Neuronal stem cell (in vitro differentiated cells): ENCODE results near the gene MEG3. TPM values are rescaled to one million over a fixed set of nuclear protein-coding genes. Genes with fewer than 3 reads are reported as not detected.

Experiments
- DNase-seq: peaks from one replicate; pipeline ENCODE4 v3.0.0-alpha.2; 2013; ENCODE audit warnings: low spot score
- H2AFZ ChIP-seq: one replicate; pipeline ENCODE4 v1.6.1; 2013; ENCODE audit warnings: mild to moderate bottlenecking, low read length, inconsistent platforms
- H2AK5ac ChIP-seq: 2 replicates; pipeline ENCODE4 v1.6.1; 2013; ENCODE audit warnings: low read depth, mild to moderate bottlenecking, inconsistent platforms, low read length, moderate library complexity, mixed read lengths
- H2BK120ac ChIP-seq: 2 replicates; pipeline ENCODE4 v1.6.1; 2013; ENCODE audit warnings: low read depth, mild to moderate bottlenecking, inconsistent platforms, low read length, moderate library complexity, mixed read lengths
- H2BK12ac ChIP-seq: one replicate; pipeline ENCODE4 v1.6.1; 2013; ENCODE audit warnings: low read length, inconsistent platforms
- H2BK15ac ChIP-seq: 2 replicates; pipeline ENCODE4 v1.6.1; 2013; ENCODE audit warnings: mild to moderate bottlenecking, low read length, inconsistent platforms, mixed read lengths
- H2BK5ac ChIP-seq: one replicate; pipeline ENCODE4 v1.6.1; 2013; ENCODE audit warnings: inconsistent platforms, mild to moderate bottlenecking, low read length, moderate library complexity
- H3K14ac ChIP-seq: one replicate; pipeline ENCODE4 v1.6.1; 2013; ENCODE audit warnings: low read length, inconsistent platforms
- H3K18ac ChIP-seq: 2 replicates; pipeline ENCODE4 v1.6.1; 2013; ENCODE audit warnings: low read length, inconsistent platforms
- H3K23ac ChIP-seq: 2 replicates; pipeline ENCODE4 v1.6.1; 2013; ENCODE audit warnings: low read depth, mild to moderate bottlenecking, mixed read lengths, low read length, inconsistent platforms; ENCODE audit not compliant: poor library complexity
- H3K27ac ChIP-seq: replicated peaks from 3 replicates; pipeline ENCODE4 v1.5.1; 2013; ENCODE audit warnings: low read length, inconsistent platforms
- H3K27me3 ChIP-seq, 3 experiments: 2 replicates each; pipeline ENCODE4 v1.6.1; 2013; ENCODE audit warnings: low read length in 3 of 3, mild to moderate bottlenecking in 2 of 3, inconsistent platforms in 1 of 3, low read depth in 1 of 3, mixed read lengths in 1 of 3, moderate library complexity in 1 of 3; ENCODE audit not compliant: control insufficient read depth in 3 of 3, insufficient read depth in 3 of 3
- H3K36me3 ChIP-seq, 2 donors: replicated peaks in 1 of 2; 2 replicates each; pipeline ENCODE4 v1.6.1; 2013; ENCODE audit warnings: low read length in 2 of 2; ENCODE audit not compliant: control insufficient read depth in 2 of 2, insufficient read depth in 2 of 2
- H3K4ac ChIP-seq: 2 replicates; pipeline ENCODE4 v1.6.1; 2013; ENCODE audit warnings: inconsistent platforms, mild to moderate bottlenecking, low read length, moderate library complexity
- H3K4me1 ChIP-seq, 2 donors: 1 replicate in 1 of 2; 2 replicates in 1 of 2; pipeline ENCODE4 v1.6.1; 2013; ENCODE audit warnings: low read length in 2 of 2, low read depth in 1 of 2; ENCODE audit not compliant: control insufficient read depth in 2 of 2, insufficient read depth in 1 of 2
- H3K4me2 ChIP-seq: one replicate; pipeline ENCODE4 v1.6.1; 2013; ENCODE audit warnings: mild to moderate bottlenecking, low read length, inconsistent platforms; ENCODE audit not compliant: insufficient read depth, poor library complexity, severe bottlenecking
- H3K4me3 ChIP-seq, 2 donors: 2 replicates each; pipeline ENCODE4 v1.5.1; 2013; ENCODE audit warnings: low read length in 2 of 2, mild to moderate bottlenecking in 2 of 2, inconsistent platforms in 1 of 2, moderate library complexity in 1 of 2
- H3K79me1 ChIP-seq: one replicate; pipeline ENCODE4 v1.6.1; 2013; ENCODE audit warnings: low read depth, mild to moderate bottlenecking, inconsistent platforms, low read length, moderate library complexity
- H3K9ac ChIP-seq: one replicate; pipeline ENCODE4 v1.6.1; 2013; ENCODE audit warnings: mild to moderate bottlenecking, low read depth, low read length, inconsistent platforms; ENCODE audit not compliant: poor library complexity
- H3K9me3 ChIP-seq, 2 donors: replicated peaks in 1 of 2; 2 replicates each; pipeline versions ENCODE3 to v1.6.1; 2013; ENCODE audit warnings: low read length in 2 of 2, mild to moderate bottlenecking in 2 of 2, inconsistent platforms in 1 of 2, low read depth in 1 of 2, mixed read lengths in 1 of 2, moderate library complexity in 1 of 2; ENCODE audit not compliant: control insufficient read depth in 2 of 2, insufficient read depth in 1 of 2
- H4K8ac ChIP-seq: one replicate; pipeline ENCODE4 v1.6.1; 2013; ENCODE audit warnings: low read depth, mild to moderate bottlenecking, inconsistent platforms, low read length, moderate library complexity
- H4K91ac ChIP-seq: one replicate; pipeline ENCODE4 v1.6.1; 2013; ENCODE audit warnings: low read length, low read depth, mild to moderate bottlenecking, inconsistent platforms; ENCODE audit not compliant: poor library complexity
- WGBS, 2 donors: extraction: QIAGEN DNeasy Blood & Tissue Kit; methylation state at CpG; one replicate each; pipeline ENCODE4 v1.1.7; 2013; ENCODE audit warnings: missing lambda C conversion rate in 2 of 2, mixed read lengths in 1 of 2; ENCODE audit not compliant: insufficient read length in 2 of 2, insufficient replicate concordance in 1 of 2; ENCODE audit errors: extremely low coverage in 2 of 2; 5-methylcytosine and 5-hydroxymethylcytosine counted together
- polyA plus RNA-seq, 2 experiments: library from polyadenylated mRNA; stranded (reverse); fragments of 200-250 nt; gene quantifications; one replicate each; pipeline ENCODE4 v1.2.3, GENCODE V29; 2013

Gene MEG3
- polyA plus RNA-seq (2013, experiment 1 of 2), result 61.0 TPM
- polyA plus RNA-seq (2013, experiment 2 of 2), result 58.1 TPM

DNA sequence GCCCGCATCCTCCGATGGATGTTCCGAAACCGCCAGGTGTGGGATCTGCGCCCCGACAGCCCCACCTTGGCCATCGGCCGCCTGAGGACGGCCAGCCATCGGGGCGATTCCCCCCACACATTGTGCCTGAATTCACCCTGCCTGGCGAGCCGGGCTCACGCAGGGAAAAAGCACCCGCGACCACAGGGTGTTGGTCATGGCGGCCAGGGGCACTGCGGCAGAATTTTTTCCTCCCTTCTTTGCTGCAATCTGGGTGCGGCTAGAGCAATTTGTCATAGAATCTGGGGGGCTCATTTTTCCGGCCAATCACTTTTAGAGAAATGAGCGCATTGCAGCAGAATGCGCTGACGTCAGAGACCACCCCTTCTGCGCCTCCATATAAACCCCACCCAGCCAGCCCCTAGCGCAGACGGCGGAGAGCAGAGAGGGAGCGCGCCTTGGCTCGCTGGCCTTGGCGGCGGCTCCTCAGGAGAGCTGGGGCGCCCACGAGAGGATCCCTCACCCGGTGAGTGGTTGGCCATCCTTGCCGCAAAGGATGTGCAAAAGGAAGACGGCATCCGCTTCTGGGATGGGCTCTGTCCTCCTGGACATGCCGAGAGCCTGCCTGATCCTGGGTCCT lies at the start of gene MEG3:
Gene MEG3, plus strand, starts transcription at position 406 of the 619 bp plus-strand sequence.
- H2AK5ac ChIP-seq, result peak within 1 kb of the TSS; percentile 99
- peak within 1 kb of the TSS in 1 of 2 donors; percentile 61 for H3K4me3 ChIP-seq
- no peak within 1 kb of the TSS for H3K14ac ChIP-seq
- H3K27me3 ChIP-seq, result no peaks in the 10 kb centered on the region
- DNase-seq, result no peak
- H3K27ac ChIP-seq, result peak within 1 kb of the TSS; percentile 8
- H2BK15ac ChIP-seq, result peak within 1 kb of the TSS; percentile 96
- H2BK12ac ChIP-seq, result peak within 1 kb of the TSS; percentile 98
- peak within 1 kb of the TSS; percentile 85 for H3K4ac ChIP-seq
- H3K9ac ChIP-seq, result peak within 1 kb of the TSS; percentile 61
- H3K18ac ChIP-seq, result peak within 1 kb of the TSS; percentile 93
- H2AFZ ChIP-seq, result no peak within 1 kb of the TSS
- H3K23ac ChIP-seq, result peak within 1 kb of the TSS; percentile 44
- H2BK5ac ChIP-seq, result peak within 1 kb of the TSS; percentile 99
- H3K9me3 ChIP-seq, result peaks cover 16 to 22% of the 10 kb centered on the region in 2 donors
- H4K8ac ChIP-seq, result no peak within 1 kb of the TSS
- no peaks in the 10 kb centered on the region for H3K79me1 ChIP-seq
- no peak within 1 kb of the TSS for H3K4me2 ChIP-seq
- H3K36me3 ChIP-seq, result no peaks in the 10 kb centered on the region
- peak within 1 kb of the TSS; percentile 67 for H2BK120ac ChIP-seq
- no CpG with 5 or more reads among the region's 39 CpGs for WGBS, 2 donors
- peak within 1 kb of the TSS; percentile 68 for H4K91ac ChIP-seq
- peaks cover 17 to 24% of the 10 kb centered on the region in 2 donors for H3K4me1 ChIP-seq

DNA sequence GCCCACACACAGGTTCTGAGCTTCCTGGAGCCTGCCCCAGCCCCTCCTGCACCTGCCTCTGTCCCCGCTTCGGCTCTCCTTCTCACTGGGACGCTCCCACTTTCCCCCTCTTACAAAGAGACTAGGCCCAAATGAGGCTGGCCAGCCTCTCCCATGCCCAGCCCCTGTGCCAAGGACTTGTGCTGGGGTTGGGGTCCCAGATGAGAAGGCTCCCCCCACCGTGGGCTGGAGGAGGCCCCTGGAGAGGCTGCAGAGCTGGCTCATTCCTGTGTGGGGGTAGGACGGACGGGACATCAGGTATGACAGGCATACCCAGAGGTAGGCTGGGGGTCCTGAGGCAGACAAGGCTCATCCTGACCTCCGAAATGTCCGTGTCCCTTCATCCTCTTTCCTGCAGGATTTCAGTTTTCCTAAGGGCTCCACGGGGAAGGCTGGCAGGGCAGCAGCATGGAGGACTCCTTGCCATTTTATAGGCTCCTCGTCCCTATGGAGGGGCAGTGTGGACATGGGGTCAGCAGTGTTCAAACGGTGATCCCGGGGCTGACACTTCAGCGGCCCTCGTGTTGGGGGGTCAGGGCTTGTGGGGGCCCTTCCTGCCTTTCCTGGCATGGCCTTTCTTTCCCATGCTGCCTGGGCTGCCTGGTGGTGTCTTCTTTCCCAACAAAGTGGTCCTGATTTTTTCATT lies 49.1 kb upstream of the MEG3 start:
- Histone ChIP-seq H2AFZ (peak overlapping the region; percentile 64), H3K27me3 (no peaks in the 10 kb centered on the region), H3K23ac (no peak overlapping the region), H2BK12ac (peak overlapping the region; percentile 98), H3K14ac (no peak overlapping the region), H2BK120ac (peak overlapping the region; percentile 93), H3K4me3 (no peak overlapping the region), H3K18ac (peak overlapping the region; percentile 88), H3K4me2 (no peak overlapping the region), H2BK15ac (peak overlapping the region; percentile 93), H4K91ac (no peak overlapping the region), H3K79me1 (no peaks in the 10 kb centered on the region), H3K36me3 (no peaks in the 10 kb centered on the region), H3K27ac (no peak overlapping the region), H3K4me1 (peaks cover 2 to 9% of the 10 kb centered on the region in 2 donors), H4K8ac (peak overlapping the region; percentile 24), H3K4ac (no peak overlapping the region), H3K9ac (no peak overlapping the region), H3K9me3 (no peaks in the 10 kb centered on the region), H2BK5ac (peak overlapping the region; percentile 62), H2AK5ac (peak overlapping the region; percentile 98)
- WGBS, 2 donors, result no CpG with 5 or more reads among the region's 14 CpGs
- no peak for DNase-seq

DNA sequence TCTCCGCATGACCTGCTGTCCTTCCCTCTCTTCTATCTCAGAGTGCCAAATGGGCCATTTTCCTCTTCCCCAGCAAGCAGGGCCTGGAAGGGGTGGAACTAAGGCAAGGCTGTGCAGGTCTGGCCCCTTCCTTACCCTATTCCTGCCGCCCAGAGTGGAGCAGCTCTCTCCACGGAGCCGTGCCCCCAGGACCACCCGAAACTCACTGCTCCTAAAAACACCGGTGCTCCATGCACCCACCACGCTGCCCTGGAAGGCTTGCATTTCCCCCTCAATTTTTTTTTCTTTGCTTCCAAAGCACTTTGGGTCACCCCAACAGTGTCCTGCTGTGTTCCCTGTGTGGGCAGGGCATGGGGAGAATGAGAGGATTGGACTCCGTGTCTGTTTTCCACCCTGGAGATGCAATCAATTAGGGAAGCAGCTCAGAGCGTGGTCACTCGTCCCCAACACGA lies 48.5 kb upstream of the MEG3 start:
- no peak overlapping the region for H3K27ac ChIP-seq
- WGBS, 2 donors, result no CpG with 5 or more reads among the region's 11 CpGs
- peak overlapping the region; percentile 78 for H2BK12ac ChIP-seq
- H3K27me3 ChIP-seq, result no peaks in the 10 kb centered on the region
- no peak overlapping the region for H2BK120ac ChIP-seq
- no peak overlapping the region for H2AFZ ChIP-seq
- no peak for DNase-seq
- H3K36me3 ChIP-seq, result no peaks in the 10 kb centered on the region
- no peak overlapping the region for H3K9ac ChIP-seq
- H3K9me3 ChIP-seq, result no peaks in the 10 kb centered on the region
- no peak overlapping the region for H3K4me2 ChIP-seq
- peaks cover 3 to 9% of the 10 kb centered on the region in 2 donors for H3K4me1 ChIP-seq
- peak overlapping the region; percentile 69 for H3K18ac ChIP-seq
- H3K79me1 ChIP-seq, result no peaks in the 10 kb centered on the region
- no peak overlapping the region for H3K14ac ChIP-seq
- H3K23ac ChIP-seq, result no peak overlapping the region
- H2AK5ac ChIP-seq, result peak overlapping the region; percentile 98
- no peak overlapping the region for H3K4me3 ChIP-seq
- no peak overlapping the region for H3K4ac ChIP-seq
- H4K91ac ChIP-seq, result no peak overlapping the region
- no peak overlapping the region for H2BK15ac ChIP-seq
- no peak overlapping the region for H4K8ac ChIP-seq
- peak overlapping the region; percentile 60 for H2BK5ac ChIP-seq

DNA sequence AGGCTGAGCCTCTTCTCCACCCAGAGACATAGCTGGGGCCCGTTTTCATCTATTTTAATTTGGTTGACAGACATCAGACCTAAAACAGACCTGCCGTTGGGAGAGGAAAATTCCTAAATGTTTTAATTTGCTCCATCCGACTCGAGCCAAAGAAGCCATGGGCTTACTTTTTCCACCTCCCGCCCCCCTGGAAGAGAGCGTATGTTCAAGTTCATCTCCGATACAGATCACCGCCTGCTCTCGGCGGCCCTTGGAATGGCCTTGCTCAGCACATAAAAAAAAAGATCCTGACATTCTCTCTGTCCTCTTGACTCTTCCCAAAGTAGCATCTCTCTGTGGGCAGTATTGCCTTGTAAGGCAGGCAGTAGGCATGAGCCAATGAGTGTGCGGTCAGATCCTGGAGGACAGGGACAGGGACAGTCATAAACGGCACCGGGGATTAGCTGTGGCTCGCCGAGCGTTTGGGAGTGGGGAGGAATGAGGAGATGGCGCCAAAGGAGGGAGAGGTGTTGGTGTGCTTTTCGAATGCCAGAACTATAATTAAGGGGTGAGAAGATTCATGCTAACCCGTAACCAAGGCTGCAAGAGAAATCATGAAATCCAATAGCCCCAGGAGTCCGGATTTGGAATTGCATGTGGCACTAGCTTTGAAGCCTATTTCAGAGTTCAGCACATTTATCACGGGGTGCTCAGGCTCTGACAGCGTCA lies 47.9 kb upstream of the MEG3 start:
- DNase-seq, result no peak
- Histone ChIP-seq H2BK5ac (peak overlapping the region; percentile 58), H4K8ac (no peak overlapping the region), H3K36me3 (no peaks in the 10 kb centered on the region), H3K4me2 (no peak overlapping the region), H3K23ac (no peak overlapping the region), H3K4me1 (peaks cover 5 to 9% of the 10 kb centered on the region in 2 donors), H2AFZ (no peak overlapping the region), H2AK5ac (peak overlapping the region; percentile 97), H3K4ac (no peak overlapping the region), H3K18ac (peak overlapping the region; percentile 85), H3K9ac (no peak overlapping the region), H3K27me3 (no peaks in the 10 kb centered on the region), H4K91ac (no peak overlapping the region), H3K4me3 (no peak overlapping the region), H3K27ac (no peak overlapping the region), H2BK15ac (peak overlapping the region; percentile 84), H3K14ac (no peak overlapping the region), H2BK12ac (peak overlapping the region; percentile 90), H3K9me3 (no peaks in the 10 kb centered on the region), H3K79me1 (no peaks in the 10 kb centered on the region), H2BK120ac (peak overlapping the region; percentile 58)
- no CpG with 5 or more reads among the region's 22 CpGs for WGBS, 2 donors
